Heart left ventricle (tissue), 16 donors: ENCODE data around the gene NCAPD2. TPM values are rescaled to one million over a fixed set of nuclear protein-coding genes. Genes with fewer than 3 reads are reported as not detected.

Experiments
- ATAC-seq, 4 donors: fragments of 200-7000 bp; cut with Tn5 transposase; one replicate each; pipeline ENCODE4 v1.9.1; 2020 to 2022; ENCODE audit warnings: moderate library complexity in 4 of 4, mild to moderate bottlenecking in 3 of 4, moderate number of reproducible peaks in 1 of 4
- DNase-seq, 5 donors: peaks; one replicate each; pipeline ENCODE4 v3.0.0-alpha.2; 2020
- H3K27ac ChIP-seq, 12 donors: fragments of 200-600 bp; sonication (generic) in 4 of 12; one replicate each; pipeline versions ENCODE4 v1.5.0 to v1.8.0; 2016 to 2022; ENCODE audit warnings: mild to moderate bottlenecking in 2 of 12
- H3K27me3 ChIP-seq, 9 donors: fragments of 200-600 bp; sonication (generic) in 2 of 9; one replicate each; pipeline versions ENCODE4 v1.5.1 to v1.8.0; 2016 to 2022; ENCODE audit warnings: mild to moderate bottlenecking in 3 of 9
- H3K36me3 ChIP-seq, 9 donors: fragments of 200-600 bp; sonication (generic) in 2 of 9; one replicate each; pipeline versions ENCODE4 v1.5.0 to v1.8.0; 2018 to 2022; ENCODE audit warnings: mild to moderate bottlenecking in 2 of 9
- H3K4me1 ChIP-seq, 12 donors: fragments of 200-600 bp; sonication (generic) in 4 of 12; one replicate each; pipeline versions ENCODE4 v1.5.0 to v1.8.0; 2016 to 2022; ENCODE audit warnings: mild to moderate bottlenecking in 3 of 12
- H3K4me3 ChIP-seq, 12 donors: fragments of 200-600 bp; sonication (generic) in 4 of 12; one replicate each; pipeline versions ENCODE4 v1.5.0 to v1.8.0; 2017 to 2022; ENCODE audit warnings: mild to moderate bottlenecking in 9 of 12, moderate library complexity in 4 of 12
- H3K9me3 ChIP-seq, 12 donors: fragments of 200-600 bp; sonication (generic) in 4 of 12; one replicate each; pipeline versions ENCODE4 v1.5.0 to v1.8.0; 2016 to 2022; ENCODE audit warnings: mild to moderate bottlenecking in 1 of 12
- CTCF ChIP-seq, 12 donors: fragments of 200-600 bp; sonication (generic) in 4 of 12; IDR thresholded peaks; one replicate each; pipeline versions ENCODE4 v1.5.0 to v1.8.0; 2018 to 2022; ENCODE audit warnings: antibody characterized with exemption in 12 of 12, mild to moderate bottlenecking in 5 of 12
- POLR2A ChIP-seq, 2 donors: fragments of 450-650 bp; IDR thresholded peaks; one replicate each; pipeline ENCODE4 v1.6.1; 2017; ENCODE audit warnings: antibody characterized with exemption in 2 of 2, mild to moderate bottlenecking in 2 of 2, moderate library complexity in 2 of 2
- WGBS, 4 donors: extraction: QIAGEN DNeasy Blood & Tissue Kit in 2 of 4; methylation state at CpG; one replicate each; pipeline versions ENCODE4 v1.1.5 to v1.1.7; 2013 to 2018; 5-methylcytosine and 5-hydroxymethylcytosine counted together
- intact Hi-C, 10 donors: fragments of 100-400 bp; cut with DNase I; formaldehyde crosslinking; loops; one replicate each; pipeline versions ENCODE4 v1.11.1 to v1.14.2; 2022
- polyA plus RNA-seq, 2 donors: library from polyadenylated mRNA; stranded (reverse); fragments of 200-250 nt; gene quantifications; one replicate each; pipeline ENCODE4 v1.2.3, GENCODE V29; 2013
- total RNA-seq, 9 donors: library from RNA; depleted of rRNA in 2 of 9; stranded (reverse); fragments of >200 nt in 2 of 9; fragmentation: NEBNext Ultra II Directional in 3 of 9; extraction: Animal tissue kit (Norgen Biotek cat#: 25700) in 3 of 9; gene quantifications; one replicate each; pipeline versions ENCODE4 v1.1.0 to v1.2.4, GENCODE V29; 2016 to 2023
- donor health status: ischemic (EF 13 %, LVEDD 7.1; RV severe dilation, severe dysfunction).
- donor health status: healthy with polysubstance abuse.
- donor health status: DM: no; HTN: yes; CAD: no.
- donor health status: DM: no; HTN: no; CAD: no.
- donor health status: ischemic (EF 25% LVEDD 6.9; RV normal size, moderate dysfunction).
- donor health status: ischemic (EF 25% LVEDD 5.7; RV mildly dilated, moderate dysfunction).
- donor health status: healthy.
- donor health status: DM: yes; HTN: yes; CAD: no.
- donor health status: ischemic (EF 35%, LVEDD 5.7; RV mildly dilated, moderate dysfunction).
- donor health status: nonischemic (EF 11% LVEDD 7.7; RV severe dilation, severe dysfunction).
- donor health status: DM: yes; HTN: yes; CAD: no.
- donor health status: PGD.
- donor health status: ischemic (EF 29% LVEDD 5.4; RV normal size, mild dysfunction).
- donor health status: nonischemic (EF 23%, LVEDD 6.1; RV moderate dilation, normal function).

Gene NCAPD2
- total and polyA plus RNA-seq, 11 donors, result 3.3 to 22.4 (median 11.3) TPM

DNA sequence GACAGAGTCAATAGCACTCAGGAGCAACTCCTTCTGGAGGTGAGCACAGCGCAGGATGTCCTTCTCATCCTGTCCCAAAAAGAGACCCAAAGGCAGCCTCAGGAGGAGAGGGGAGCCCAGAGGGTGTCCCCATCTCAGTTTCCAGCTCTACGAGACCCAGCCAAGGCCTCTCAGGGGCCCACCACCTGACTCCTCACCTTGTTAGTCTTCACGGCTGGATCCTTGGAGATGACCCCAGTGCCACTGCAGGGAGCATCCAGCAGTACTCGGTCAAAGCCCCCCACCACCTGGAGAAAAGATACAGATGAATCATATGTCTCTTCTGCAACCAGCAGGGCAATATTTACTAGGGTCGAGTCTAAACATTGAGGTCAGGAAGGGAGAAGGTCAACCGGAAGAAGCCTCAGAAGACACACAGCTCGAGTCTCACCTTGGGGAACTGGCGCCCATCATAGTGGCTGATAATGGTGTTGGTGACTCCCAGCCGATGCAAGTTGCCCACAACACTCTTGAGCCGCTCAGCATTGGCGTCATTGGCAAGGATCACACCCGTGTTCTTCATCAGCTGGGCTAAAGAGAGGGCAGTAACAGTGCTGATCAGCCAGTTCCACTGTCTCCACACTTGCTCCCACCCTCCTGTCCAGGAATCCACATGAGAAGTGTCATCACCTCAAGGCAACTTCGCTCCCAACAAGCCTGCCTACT is 66.8 kb downstream of the NCAPD2 start:
- Histone ChIP-seq H3K4me1 (peaks cover 0 to 18% (median 7%) of the 10 kb centered on the region in 12 donors), H3K9me3 (no peaks in the 10 kb centered on the region), H3K4me3 (no peak overlapping the region), H3K27ac (no peak overlapping the region), H3K36me3 (peaks cover 3 to 86% (median 75%) of the 10 kb centered on the region in 9 donors), H3K27me3 (no peaks in the 10 kb centered on the region)
- DNase-seq (peak in 1 of 5 donors; percentile 31), ATAC-seq (no peak)
- TF ChIP-seq CTCF (IDR thresholded peaks at IDR 0.05) (no peak), POLR2A (IDR thresholded peaks at IDR 0.05) (no peak)
- 88 to 93% (median 90%) methylated on average over 13 of the region's 13 CpGs for WGBS, 4 donors
- intact Hi-C loops, result loop anchor here in 1 of 10 donors (5.0 to 10.0 kb wide), 2 partner anchors 42 to 84 kb away; partner anchors contain the start of gene ACRBP

- DNase-seq (no peak), ATAC-seq (no peak)
- no peak for TF ChIP-seq POLR2A (IDR thresholded peaks at IDR 0.05)
- TF ChIP-seq CTCF (IDR thresholded peaks at IDR 0.05), result no peak
- intact Hi-C loops, result loop anchor here in 1 of 10 donors (5.0 to 10.0 kb wide), 2 partner anchors 39 to 82 kb away; partner anchors contain the start of gene ACRBP
- H3K9me3 ChIP-seq, result no peaks in the 10 kb centered on the region
- H3K27me3 ChIP-seq, result no peaks in the 10 kb centered on the region
- H3K27ac ChIP-seq, result no peak overlapping the region
- peaks cover 3 to 84% (median 78%) of the 10 kb centered on the region in 9 donors for H3K36me3 ChIP-seq
- peaks cover 0 to 19% (median 10%) of the 10 kb centered on the region in 12 donors for H3K4me1 ChIP-seq
- no peak overlapping the region for H3K4me3 ChIP-seq
- WGBS, 4 donors, result 89 to 99% (median 94%) methylated on average over 10 of the region's 10 CpGs
These were observed 69.0 kb downstream of the NCAPD2 start for GRCh38 chr12:6562881-6563280.

GRCh38 chr12:6563448-6564050 is 69.6 kb downstream of the NCAPD2 start:
- Histone ChIP-seq H3K4me3 (no peak overlapping the region), H3K9me3 (no peaks in the 10 kb centered on the region), H3K36me3 (peaks cover 3 to 81% (median 77%) of the 10 kb centered on the region in 9 donors), H3K27me3 (no peaks in the 10 kb centered on the region), H3K4me1 (peaks cover 0 to 16% (median 11%) of the 10 kb centered on the region in 12 donors), H3K27ac (no peak overlapping the region)
- TF ChIP-seq POLR2A (IDR thresholded peaks at IDR 0.05), result no peak
- TF ChIP-seq CTCF (IDR thresholded peaks at IDR 0.05), result peak; percentile 51 to 83 (median 74)
- ATAC-seq (no peak), DNase-seq (peak in 4 of 5 donors; percentile 47 to 54 (median 48))
- 77 to 82% (median 78%) methylated on average over 8 of the region's 8 CpGs for WGBS, 4 donors
- intact Hi-C loops, result loop anchor here in 1 of 10 donors (5.0 to 10.0 kb wide), 2 partner anchors 39 to 81 kb away; partner anchors contain the start of gene ACRBP

DNA sequence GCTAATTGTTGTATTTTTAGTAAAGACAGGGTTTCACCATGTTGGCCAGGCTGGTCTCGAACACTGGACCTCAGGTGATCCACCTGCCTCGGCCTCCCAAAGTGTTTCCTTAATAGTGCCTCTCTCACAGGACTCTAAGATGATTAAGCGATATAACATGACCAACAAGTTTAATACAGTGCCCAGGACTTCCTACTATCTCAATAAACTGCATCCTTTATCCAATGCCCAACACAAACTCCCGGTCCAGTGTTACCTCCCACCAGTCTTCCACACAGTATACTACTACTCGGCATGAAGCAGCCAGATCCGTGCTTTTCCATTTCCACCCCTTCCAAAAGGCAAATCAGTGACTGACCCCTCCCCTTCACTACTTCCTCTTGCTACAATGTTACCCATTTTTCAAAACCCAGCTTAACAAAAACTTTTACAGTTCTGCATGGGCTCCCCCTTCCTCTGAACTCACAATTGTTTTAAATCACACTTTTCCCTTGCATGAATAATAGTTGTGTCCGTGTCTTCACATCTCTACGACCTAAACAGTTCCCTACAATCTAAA is 73.3 kb downstream of the NCAPD2 start:
- H3K4me3 ChIP-seq, result peak overlapping the region; percentile 36 to 76 (median 67)
- ATAC-seq (no peak), DNase-seq (no peak)
- intact Hi-C loops, result loop anchor here in 4 of 10 donors (5.0 to 10.0 kb wide), 3 partner anchors 35 to 78 kb away; partner anchors contain the start of genes ACRBP (in 1 of the 4) and CHD4 (in 1 of the 4)
- peaks cover 0 to 77% (median 71%) of the 10 kb centered on the region in 9 donors for H3K36me3 ChIP-seq
- WGBS, 4 donors, result 48 to 51% (median 50%) methylated on average over 8 of the region's 8 CpGs
- TF ChIP-seq POLR2A (IDR thresholded peaks at IDR 0.05), result no peak
- TF ChIP-seq CTCF (IDR thresholded peaks at IDR 0.05), result no peak
- H3K27ac ChIP-seq, result peak overlapping the region in 4 of 12 donors; percentile 90 to 94 (median 94)
- peaks cover 0 to 25% (median 14%) of the 10 kb centered on the region in 12 donors for H3K4me1 ChIP-seq
- H3K27me3 ChIP-seq, result no peaks in the 10 kb centered on the region
- no peaks in the 10 kb centered on the region for H3K9me3 ChIP-seq
